GM19467 (cell line): ENCODE data around the gene AQR.
"Not testable (repeated sequence)": the region's sequence is repeated elsewhere in the genome, so short reads cannot be mapped to it uniquely, and the experiment has no call there.

ENCODE experiments used
- ATAC-seq: cut with Tn5 transposase; IDR thresholded peaks from one replicate; pipeline ENCODE4 v1.9.1; 2021; ENCODE audit warnings: mild to moderate bottlenecking, moderate library complexity; ENCODE audit not compliant: unreplicated experiment

AQR gene

GRCh38 chr15:34964277-34964676, 5.3 kb downstream of the AQR start:
- no peak for ATAC-seq

GRCh38 chr15:34953851-34954250, 15.7 kb downstream of the AQR start:
- no peak for ATAC-seq

- no peak for ATAC-seq
Measured at GRCh38 chr15:34952481-34952880, 17.1 kb downstream of the AQR start.

GRCh38 chr15:34951993-34952392, 17.5 kb downstream of the AQR start:
- ATAC-seq = no peak

GRCh38 chr15:34944936-34945335, 24.6 kb downstream of the AQR start:
- ATAC-seq = no peak

GRCh38 chr15:34943711-34944110, 25.8 kb downstream of the AQR start:
- ATAC-seq = no peak

GRCh38 chr15:34943264-34943663, 26.3 kb downstream of the AQR start:
- not testable (repeated sequence) for ATAC-seq

- no peak for ATAC-seq
Measured at GRCh38 chr15:34942363-34942762, 27.2 kb downstream of the AQR start.

- no peak for ATAC-seq
Measured at GRCh38 chr15:34941831-34942230, 27.7 kb downstream of the AQR start.

GRCh38 chr15:34941185-34941698, 28.3 kb downstream of the AQR start:
- no peak for ATAC-seq

- no peak for ATAC-seq
Measured at GRCh38 chr15:34933432-34933975, 36.0 kb downstream of the AQR start.

- not testable (repeated sequence) for ATAC-seq
Measured at GRCh38 chr15:34928349-34928748, 41.2 kb downstream of the AQR start.

GRCh38 chr15:34927726-34928125, 41.8 kb downstream of the AQR start:
- no peak for ATAC-seq

- no peak for ATAC-seq
Measured at GRCh38 chr15:34914317-34914716, 55.2 kb downstream of the AQR start.

GRCh38 chr15:34905047-34905446, 64.5 kb downstream of the AQR start:
- no peak for ATAC-seq

- no peak for ATAC-seq
Measured at GRCh38 chr15:34904527-34904926, 65.0 kb downstream of the AQR start.

- ATAC-seq = no peak
Measured at GRCh38 chr15:34900748-34901147, 68.8 kb downstream of the AQR start.

- no peak for ATAC-seq
Measured at GRCh38 chr15:34896183-34896582, 73.4 kb downstream of the AQR start.

GRCh38 chr15:34893967-34894366, 75.6 kb downstream of the AQR start:
- no peak for ATAC-seq

- no peak for ATAC-seq
Measured at GRCh38 chr15:34892963-34893591, 76.5 kb downstream of the AQR start.

GRCh38 chr15:34890424-34890823, 79.1 kb downstream of the AQR start:
- no peak for ATAC-seq

GRCh38 chr15:34889476-34889875, 80.1 kb downstream of the AQR start:
- no peak for ATAC-seq

- no peak for ATAC-seq
Measured at GRCh38 chr15:34886134-34886533, 83.4 kb downstream of the AQR start.
